H9 (cell line): ENCODE measurements around the gene RPP38. TPM values are rescaled to one million over a fixed set of nuclear protein-coding genes. Genes with fewer than 3 reads are reported as not detected.

Source experiments
- DNase-seq: peaks from one replicate; pipeline ENCODE4 v3.0.0-alpha.2; 2017
- H2AFZ ChIP-seq: one replicate; pipeline ENCODE4 v1.6.1; 2013; ENCODE audit warnings: mild to moderate bottlenecking, low read length, control low read depth, moderate library complexity
- H2AK5ac ChIP-seq: 2 replicates; pipeline ENCODE4 v1.6.1; 2013; ENCODE audit warnings: low read length, control low read depth, mixed read lengths; ENCODE audit not compliant: insufficient read length
- H2BK120ac ChIP-seq: one replicate; pipeline ENCODE4 v1.6.1; 2013; ENCODE audit warnings: low read depth, mild to moderate bottlenecking, low read length, control low read depth, inconsistent platforms; ENCODE audit not compliant: poor library complexity, severe bottlenecking
- H2BK12ac ChIP-seq: 2 replicates; pipeline ENCODE4 v1.6.1; 2013; ENCODE audit warnings: low read length, control low read depth, mixed read lengths, low read depth; ENCODE audit not compliant: insufficient read length
- H2BK15ac ChIP-seq: 2 replicates; pipeline ENCODE4 v1.6.1; 2013; ENCODE audit warnings: low read depth, low read length, control low read depth
- H2BK20ac ChIP-seq: one replicate; pipeline ENCODE4 v1.6.1; 2013; ENCODE audit warnings: low read depth, mild to moderate bottlenecking, low read length, control low read depth, inconsistent platforms; ENCODE audit not compliant: poor library complexity, severe bottlenecking
- H2BK5ac ChIP-seq: 2 replicates; pipeline ENCODE4 v1.6.1; 2013; ENCODE audit warnings: low read length, control low read depth, mixed read lengths; ENCODE audit not compliant: insufficient read length
- H3K14ac ChIP-seq: 2 replicates; pipeline ENCODE4 v1.6.1; 2013; ENCODE audit warnings: low read length, control low read depth; ENCODE audit not compliant: insufficient read depth
- H3K18ac ChIP-seq: 2 replicates; pipeline ENCODE4 v1.6.1; 2013; ENCODE audit warnings: low read depth, mild to moderate bottlenecking, mixed read lengths, low read length, control low read depth; ENCODE audit not compliant: insufficient read length
- H3K23ac ChIP-seq: 2 replicates; pipeline ENCODE4 v1.6.1; 2013; ENCODE audit warnings: low read length, control low read depth, mixed read lengths, low read depth; ENCODE audit not compliant: insufficient read length
- H3K23me2 ChIP-seq: 2 replicates; pipeline ENCODE4 v1.6.1; 2013; ENCODE audit warnings: low read depth, mild to moderate bottlenecking, mixed read lengths, low read length, control low read depth; ENCODE audit not compliant: insufficient read length, poor library complexity, severe bottlenecking
- H3K27ac ChIP-seq: 2 replicates; pipeline ENCODE4 v1.5.1; 2013; ENCODE audit warnings: low read length, control low read depth, mixed read lengths, low read depth; ENCODE audit not compliant: insufficient read length
- H3K27me3 ChIP-seq: 2 replicates; pipeline ENCODE4 v1.6.1; 2013; ENCODE audit warnings: low read length, control low read depth, inconsistent platforms; ENCODE audit not compliant: insufficient read depth
- H3K4ac ChIP-seq: 2 replicates; pipeline ENCODE4 v1.6.1; 2013; ENCODE audit warnings: low read depth, mild to moderate bottlenecking, control low read depth, inconsistent platforms, low read length, moderate library complexity
- H3K4me1 ChIP-seq: 2 replicates; pipeline ENCODE4 v1.6.1; 2013; ENCODE audit warnings: low read length, control low read depth, inconsistent platforms; ENCODE audit not compliant: insufficient read depth
- H3K4me2 ChIP-seq: 2 replicates; pipeline ENCODE4 v1.6.1; 2013; ENCODE audit warnings: low read length, control low read depth, mixed read lengths; ENCODE audit not compliant: insufficient read length, insufficient read depth
- H3K56ac ChIP-seq: 2 replicates; pipeline ENCODE4 v1.6.1; 2013; ENCODE audit warnings: low read depth, mild to moderate bottlenecking, mixed read lengths, low read length, control low read depth; ENCODE audit not compliant: insufficient read length
- H3K79me1 ChIP-seq: 2 replicates; pipeline ENCODE4 v1.6.1; 2013; ENCODE audit warnings: low read depth, mild to moderate bottlenecking, moderate library complexity, low read length, control low read depth, inconsistent platforms; ENCODE audit not compliant: insufficient read depth, poor library complexity, severe bottlenecking
- H3K79me2 ChIP-seq: 2 replicates; pipeline ENCODE4 v1.6.1; 2013; ENCODE audit warnings: low read length, control low read depth, inconsistent platforms; ENCODE audit not compliant: insufficient read depth
- H3K9ac ChIP-seq: 2 replicates; pipeline ENCODE4 v1.6.1; 2013; ENCODE audit warnings: low read length, control low read depth, mixed read lengths; ENCODE audit not compliant: insufficient read length; ENCODE audit errors: extremely low read depth
- H3K9me3 ChIP-seq: one replicate; pipeline ENCODE4 v1.6.1; 2013; ENCODE audit warnings: low read depth, low read length, inconsistent platforms; ENCODE audit not compliant: control insufficient read depth
- H3T11ph ChIP-seq: one replicate; pipeline ENCODE4 v1.6.1; 2013; ENCODE audit warnings: mild to moderate bottlenecking, low read length, control low read depth, inconsistent platforms
- H4K20me1 ChIP-seq: one replicate; pipeline ENCODE4 v1.6.1; 2013; ENCODE audit not compliant: control insufficient read depth, insufficient read length, insufficient read depth
- H4K5ac ChIP-seq: 2 replicates; pipeline ENCODE4 v1.6.1; 2013; ENCODE audit warnings: low read depth, mild to moderate bottlenecking, mixed read lengths, low read length, control low read depth; ENCODE audit not compliant: insufficient read length
- H4K8ac ChIP-seq: replicated peaks from 2 replicates; pipeline ENCODE4 v1.6.1; 2013; ENCODE audit warnings: low read length, control low read depth, mixed read lengths, low read depth; ENCODE audit not compliant: insufficient read length
- H4K91ac ChIP-seq: 2 replicates; pipeline ENCODE4 v1.6.1; 2013; ENCODE audit warnings: low read depth, mild to moderate bottlenecking, moderate library complexity, mixed read lengths, low read length, control low read depth; ENCODE audit not compliant: insufficient read length
- H3K27ac Mint-ChIP-seq, 3 experiments: 2 replicates in 2 of 3; 3 replicates in 1 of 3; pipeline ENCODE4 v1.8.0; 2020 to 2021; ENCODE audit warnings: mixed read lengths in 3 of 3, mild to moderate bottlenecking in 1 of 3, moderate library complexity in 1 of 3
- H3K27me3 Mint-ChIP-seq: 2 replicates; pipeline ENCODE4 v1.8.0; 2021; ENCODE audit warnings: low read depth, mild to moderate bottlenecking, moderate library complexity, mixed read lengths
- H3K36me3 Mint-ChIP-seq, 3 experiments: 2 replicates in 2 of 3; 3 replicates in 1 of 3; pipeline ENCODE4 v1.8.0; 2020 to 2021; ENCODE audit warnings: low read depth in 3 of 3, mixed read lengths in 3 of 3; ENCODE audit not compliant: insufficient read depth in 1 of 3
- H3K4me1 Mint-ChIP-seq, 2 experiments: 2 replicates each; pipeline ENCODE4 v1.8.0; 2020; ENCODE audit warnings: mixed read lengths in 2 of 2
- H3K4me3 Mint-ChIP-seq, 2 experiments: 2 replicates in 1 of 2; 3 replicates in 1 of 2; pipeline ENCODE4 v1.8.0; 2020 to 2021; ENCODE audit warnings: mild to moderate bottlenecking in 2 of 2, mixed read lengths in 2 of 2, moderate library complexity in 1 of 2
- H3K9me3 Mint-ChIP-seq, 2 experiments: 2 replicates in 1 of 2; 3 replicates in 1 of 2; pipeline ENCODE4 v1.8.0; 2020; ENCODE audit warnings: mild to moderate bottlenecking in 2 of 2, mixed read lengths in 2 of 2, moderate library complexity in 1 of 2
- WGBS: extraction: QIAGEN DNeasy Blood & Tissue Kit; methylation state at CpG from one replicate; pipeline ENCODE4 v1.1.7; 2013; ENCODE audit warnings: missing lambda C conversion rate, low lambda C conversion rate, mixed read lengths; ENCODE audit not compliant: insufficient read length; ENCODE audit errors: extremely low coverage; 5-methylcytosine and 5-hydroxymethylcytosine counted together
- total RNA-seq: library from RNA; stranded (reverse); gene quantifications from 2 replicates; pipeline ENCODE4 v1.2.1, GENCODE V29; 2021
- TF ChIP-seq, protein P1 (sequence below): fragments of 200-600 bp; sonication (generic); conservative IDR thresholded peaks from 3 replicates; pipeline ENCODE4 v1.8.0; 2021; ENCODE audit warnings: antibody characterized with exemption, mild to moderate bottlenecking

RPP38 gene
- total RNA-seq, 1 experiment from 2014 or later: 26.6 TPM

DNA sequence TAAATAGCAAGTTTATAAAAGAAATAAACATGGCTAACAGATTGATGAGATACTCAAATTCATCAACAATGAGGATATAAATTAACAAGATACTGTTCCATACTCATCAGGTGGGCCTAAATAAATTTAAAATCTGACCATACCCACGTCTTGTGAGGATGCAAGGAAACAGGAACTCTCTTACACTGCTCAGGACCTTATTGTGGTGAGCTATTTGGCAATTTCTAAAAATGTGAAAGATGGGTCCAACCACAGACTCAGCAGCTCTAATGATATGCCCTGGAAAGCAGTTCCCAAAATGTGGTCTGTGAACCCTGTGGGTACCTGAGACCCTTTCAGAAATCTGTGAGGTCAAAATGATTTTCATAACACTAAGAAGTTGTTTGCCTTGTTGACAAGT, 21.5 kb downstream of the RPP38 start:
- no peak overlapping the region for H3K14ac ChIP-seq
- no peak overlapping the region for H4K5ac ChIP-seq
- no peak overlapping the region for H3K23ac ChIP-seq
- no peak overlapping the region for H3K4ac ChIP-seq
- Mint-ChIP-seq H3K4me1 (no peaks in the 10 kb centered on the region), H3K36me3 (peaks cover 5 to 16% (median 8%) of the 10 kb centered on the region in 3 experiments; a peak in 6 of 7 replicates), H3K9me3 (peaks cover 0 to 3% of the 10 kb centered on the region in 2 experiments; a peak in 1 of 5 replicates), H3K4me3 (no peak overlapping the region), H3K27ac (no peak overlapping the region), H3K27me3 (no peaks in the 10 kb centered on the region)
- no peaks in the 10 kb centered on the region for H4K20me1 ChIP-seq
- H3K4me1 ChIP-seq: no peaks in the 10 kb centered on the region
- H2BK12ac ChIP-seq: no peak overlapping the region
- no peak overlapping the region for H2BK15ac ChIP-seq
- H4K91ac ChIP-seq: no peak overlapping the region
- DNase-seq: no peak
- WGBS: no CpG with 5 or more reads among the region's 1 CpG
- H2BK20ac ChIP-seq: no peak overlapping the region
- no peaks in the 10 kb centered on the region for H3K9me3 ChIP-seq
- H3K4me2 ChIP-seq: no peak overlapping the region
- H3K79me2 ChIP-seq: no peaks in the 10 kb centered on the region
- H3K18ac ChIP-seq: no peak overlapping the region
- H3T11ph ChIP-seq: no peak overlapping the region
- H3K27me3 ChIP-seq: no peaks in the 10 kb centered on the region
- no peaks in the 10 kb centered on the region for H3K23me2 ChIP-seq
- H2AK5ac ChIP-seq: no peak overlapping the region
- H3K79me1 ChIP-seq: no peaks in the 10 kb centered on the region
- TF ChIP-seq, protein P1, sequence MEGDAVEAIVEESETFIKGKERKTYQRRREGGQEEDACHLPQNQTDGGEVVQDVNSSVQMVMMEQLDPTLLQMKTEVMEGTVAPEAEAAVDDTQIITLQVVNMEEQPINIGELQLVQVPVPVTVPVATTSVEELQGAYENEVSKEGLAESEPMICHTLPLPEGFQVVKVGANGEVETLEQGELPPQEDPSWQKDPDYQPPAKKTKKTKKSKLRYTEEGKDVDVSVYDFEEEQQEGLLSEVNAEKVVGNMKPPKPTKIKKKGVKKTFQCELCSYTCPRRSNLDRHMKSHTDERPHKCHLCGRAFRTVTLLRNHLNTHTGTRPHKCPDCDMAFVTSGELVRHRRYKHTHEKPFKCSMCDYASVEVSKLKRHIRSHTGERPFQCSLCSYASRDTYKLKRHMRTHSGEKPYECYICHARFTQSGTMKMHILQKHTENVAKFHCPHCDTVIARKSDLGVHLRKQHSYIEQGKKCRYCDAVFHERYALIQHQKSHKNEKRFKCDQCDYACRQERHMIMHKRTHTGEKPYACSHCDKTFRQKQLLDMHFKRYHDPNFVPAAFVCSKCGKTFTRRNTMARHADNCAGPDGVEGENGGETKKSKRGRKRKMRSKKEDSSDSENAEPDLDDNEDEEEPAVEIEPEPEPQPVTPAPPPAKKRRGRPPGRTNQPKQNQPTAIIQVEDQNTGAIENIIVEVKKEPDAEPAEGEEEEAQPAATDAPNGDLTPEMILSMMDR: no peak
- H3K9ac ChIP-seq: no peak overlapping the region
- H3K27ac ChIP-seq: no peak overlapping the region
- no peak overlapping the region for H3K56ac ChIP-seq
- H2AFZ ChIP-seq: no peak overlapping the region
- H4K8ac ChIP-seq: no peak overlapping the region
- no peak overlapping the region for H2BK5ac ChIP-seq
- no peak overlapping the region for H2BK120ac ChIP-seq
